ENCODE results near the gene FAN1.

DNA sequence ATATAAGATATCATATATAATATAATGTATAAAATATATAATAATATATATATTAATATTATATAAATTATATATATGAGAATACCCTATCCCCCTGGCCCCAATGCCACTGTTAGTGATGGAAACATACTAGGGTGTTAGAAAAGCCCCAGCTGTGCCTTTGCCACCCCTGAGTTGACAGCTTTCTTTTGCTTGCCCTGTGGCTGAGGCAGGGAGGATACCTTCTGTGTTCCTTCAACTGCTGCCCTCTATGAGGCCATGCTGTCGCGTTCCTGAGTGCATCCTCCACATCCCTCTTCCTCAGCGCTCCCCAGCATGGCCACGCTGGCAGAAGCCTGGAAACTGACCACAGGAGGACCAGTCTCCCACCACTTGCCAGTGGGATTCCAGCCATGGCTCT lies 26.3 kb downstream of the FAN1 start:
- TF ChIP-seq, protein P1, sequence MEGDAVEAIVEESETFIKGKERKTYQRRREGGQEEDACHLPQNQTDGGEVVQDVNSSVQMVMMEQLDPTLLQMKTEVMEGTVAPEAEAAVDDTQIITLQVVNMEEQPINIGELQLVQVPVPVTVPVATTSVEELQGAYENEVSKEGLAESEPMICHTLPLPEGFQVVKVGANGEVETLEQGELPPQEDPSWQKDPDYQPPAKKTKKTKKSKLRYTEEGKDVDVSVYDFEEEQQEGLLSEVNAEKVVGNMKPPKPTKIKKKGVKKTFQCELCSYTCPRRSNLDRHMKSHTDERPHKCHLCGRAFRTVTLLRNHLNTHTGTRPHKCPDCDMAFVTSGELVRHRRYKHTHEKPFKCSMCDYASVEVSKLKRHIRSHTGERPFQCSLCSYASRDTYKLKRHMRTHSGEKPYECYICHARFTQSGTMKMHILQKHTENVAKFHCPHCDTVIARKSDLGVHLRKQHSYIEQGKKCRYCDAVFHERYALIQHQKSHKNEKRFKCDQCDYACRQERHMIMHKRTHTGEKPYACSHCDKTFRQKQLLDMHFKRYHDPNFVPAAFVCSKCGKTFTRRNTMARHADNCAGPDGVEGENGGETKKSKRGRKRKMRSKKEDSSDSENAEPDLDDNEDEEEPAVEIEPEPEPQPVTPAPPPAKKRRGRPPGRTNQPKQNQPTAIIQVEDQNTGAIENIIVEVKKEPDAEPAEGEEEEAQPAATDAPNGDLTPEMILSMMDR (IDR thresholded peaks at IDR 0.05): no peak
- TF ChIP-seq POLR2AphosphoS5 (IDR thresholded peaks at IDR 0.05): no peak
- TF ChIP-seq EP300 (IDR thresholded peaks at IDR 0.05): no peak

Measured in suprapubic skin (tissue), 4 donors.